GM08714 (cell line): ENCODE data around the gene CLEC10A.
"Not testable (repeated sequence)": the region's sequence is repeated elsewhere in the genome, so short reads cannot be mapped to it uniquely, and the experiment has no call there.

ENCODE experiments used
- H3K4me3 ChIP-seq: fragments of 200-500 bp; sonication (Bioruptor generic); 2 replicates; pipeline ENCODE4 v1.5.1; 2014; ENCODE audit warnings: mild to moderate bottlenecking, low read length, inconsistent platforms
- ZNF274 ChIP-seq: IDR thresholded peaks from 2 replicates; pipeline ENCODE4 v1.6.1; 2012; ENCODE audit warnings: mild to moderate bottlenecking, low read depth, low read length

Gene CLEC10A, protein sequence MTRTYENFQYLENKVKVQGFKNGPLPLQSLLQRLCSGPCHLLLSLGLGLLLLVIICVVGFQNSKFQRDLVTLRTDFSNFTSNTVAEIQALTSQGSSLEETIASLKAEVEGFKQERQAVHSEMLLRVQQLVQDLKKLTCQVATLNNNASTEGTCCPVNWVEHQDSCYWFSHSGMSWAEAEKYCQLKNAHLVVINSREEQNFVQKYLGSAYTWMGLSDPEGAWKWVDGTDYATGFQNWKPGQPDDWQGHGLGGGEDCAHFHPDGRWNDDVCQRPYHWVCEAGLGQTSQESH

DNA sequence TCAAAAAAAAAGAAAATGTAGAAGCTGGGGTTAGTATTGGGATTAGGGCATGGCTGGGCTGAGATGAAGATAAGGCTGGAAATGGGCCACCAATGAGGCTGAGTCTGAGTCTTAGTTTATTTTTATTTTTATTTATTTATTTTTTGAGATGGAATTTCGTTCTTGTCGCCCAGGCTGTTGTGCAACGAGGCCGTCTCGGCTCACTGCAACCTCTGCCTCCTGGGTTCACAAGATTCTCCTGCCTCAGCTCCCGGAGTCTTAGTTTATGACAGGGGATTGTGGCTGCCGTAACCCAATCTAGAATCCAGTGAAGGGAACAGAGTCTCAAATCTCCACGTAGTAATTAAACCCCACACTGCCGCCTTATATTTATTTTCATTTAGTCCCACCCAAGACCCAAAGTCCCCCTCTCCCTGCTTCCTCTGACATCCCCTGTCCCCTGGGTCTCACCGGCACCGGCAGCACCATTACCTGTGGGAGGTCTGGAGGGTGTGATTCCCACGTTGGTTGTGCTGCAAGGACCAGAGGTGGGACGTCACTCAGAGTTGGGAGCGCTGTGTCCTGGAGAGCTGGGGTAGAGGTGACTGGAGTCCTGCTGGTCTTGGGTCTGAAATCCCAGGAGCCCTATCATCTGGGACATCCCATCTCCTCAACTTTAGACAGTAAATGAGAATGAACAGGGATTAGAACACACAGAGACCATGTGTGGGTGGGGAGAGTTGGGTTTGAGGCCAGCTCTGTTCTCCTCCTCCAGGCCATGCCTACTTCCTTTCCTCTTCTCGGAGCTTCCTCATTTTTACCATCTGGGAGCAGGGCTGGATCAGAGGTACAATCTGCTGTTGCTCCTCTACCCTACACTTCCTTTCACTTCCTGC, at the start of gene CLEC10A:
Gene CLEC10A, minus strand, starts transcription at position 671 of the 875 bp plus-strand sequence. CDS start 1,439 bp downstream, outside the sequence.
- TF ChIP-seq ZNF274 = no peak
- no peak within 1 kb of the TSS for H3K4me3 ChIP-seq

DNA sequence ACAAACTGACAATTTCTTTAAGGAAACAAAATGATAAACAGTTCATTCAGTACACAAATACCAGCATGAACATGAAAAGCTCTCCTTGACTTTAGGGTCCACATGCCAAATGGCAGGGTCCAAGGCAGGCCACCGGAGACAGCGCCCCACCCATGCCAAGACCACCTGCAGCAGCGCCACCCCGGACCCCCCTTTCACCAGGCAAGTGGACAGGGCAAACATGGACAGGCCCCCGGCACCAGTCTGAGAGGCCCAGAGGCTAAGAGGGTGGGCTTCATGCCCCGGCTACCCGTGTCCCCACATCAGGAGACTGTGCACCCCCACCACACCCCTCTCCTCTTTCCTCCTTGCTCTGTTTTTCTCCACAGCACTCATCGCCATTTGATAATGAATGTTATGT, 49.3 kb upstream of the CLEC10A start:
- TF ChIP-seq ZNF274 = no peak

DNA sequence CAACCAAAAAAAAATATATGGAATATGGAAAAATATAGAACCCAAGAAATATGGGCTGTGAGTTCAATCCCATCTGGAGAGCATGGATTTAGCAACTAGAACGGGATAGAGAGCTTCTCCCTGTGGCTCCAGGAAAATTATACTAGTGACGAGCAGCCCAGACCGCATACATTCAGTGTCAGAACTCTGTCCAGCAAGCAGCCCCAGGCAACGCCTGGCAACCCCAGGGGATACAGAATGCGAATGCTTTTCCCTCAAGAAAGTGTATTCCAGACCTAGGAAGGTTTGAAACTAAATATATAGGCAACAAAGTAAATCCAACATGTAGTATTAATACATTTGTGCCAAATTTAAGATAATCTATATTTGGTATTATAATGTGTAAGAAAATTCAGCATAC, 48.1 kb upstream of the CLEC10A start:
- no peak for TF ChIP-seq ZNF274

More for the DNA sequence above, 49.3 kb upstream of the CLEC10A start:
- H3K4me3 ChIP-seq = no peak overlapping the region

DNA sequence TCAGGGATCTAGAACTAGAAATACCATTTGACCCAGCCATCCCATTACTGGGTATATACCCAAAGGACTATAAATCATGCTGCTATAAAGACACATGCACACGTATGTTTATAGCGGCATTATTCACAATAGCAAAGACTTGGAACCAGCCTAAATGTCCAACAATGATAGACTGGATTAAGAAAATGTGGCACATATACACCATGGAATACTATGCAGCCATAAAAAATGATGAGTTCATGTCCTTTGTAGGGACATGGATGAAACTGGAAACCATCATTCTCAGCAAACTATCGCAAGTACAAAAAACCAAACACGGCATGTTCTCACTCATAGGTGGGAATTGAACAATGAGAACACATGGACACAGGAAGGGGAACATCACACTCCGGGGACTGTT, 47.5 kb upstream of the CLEC10A start:
- H3K4me3 ChIP-seq = not testable (repeated sequence)

More for the DNA sequence above, 48.1 kb upstream of the CLEC10A start:
- H3K4me3 ChIP-seq = no peak overlapping the region

DNA sequence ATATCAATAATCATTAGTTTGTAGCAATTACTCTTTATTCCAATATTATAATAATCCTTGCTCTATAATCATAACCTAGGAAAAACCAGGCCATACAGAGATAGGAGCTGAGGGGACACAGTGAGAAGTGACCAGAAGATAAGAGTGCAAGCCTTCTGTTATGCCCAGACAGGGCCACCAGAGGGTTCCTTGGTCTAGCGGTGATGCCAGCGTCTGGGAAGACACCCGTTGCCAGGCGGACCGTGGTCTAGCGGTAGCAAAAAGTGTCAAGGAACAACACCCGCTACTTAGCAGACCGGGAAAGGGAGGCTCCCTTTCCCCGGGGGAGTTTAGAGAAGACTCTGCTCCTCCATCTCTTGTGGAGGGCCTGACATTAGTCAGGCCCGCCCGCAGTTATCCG, 46.3 kb upstream of the CLEC10A start:
- not testable (repeated sequence) for H3K4me3 ChIP-seq

DNA sequence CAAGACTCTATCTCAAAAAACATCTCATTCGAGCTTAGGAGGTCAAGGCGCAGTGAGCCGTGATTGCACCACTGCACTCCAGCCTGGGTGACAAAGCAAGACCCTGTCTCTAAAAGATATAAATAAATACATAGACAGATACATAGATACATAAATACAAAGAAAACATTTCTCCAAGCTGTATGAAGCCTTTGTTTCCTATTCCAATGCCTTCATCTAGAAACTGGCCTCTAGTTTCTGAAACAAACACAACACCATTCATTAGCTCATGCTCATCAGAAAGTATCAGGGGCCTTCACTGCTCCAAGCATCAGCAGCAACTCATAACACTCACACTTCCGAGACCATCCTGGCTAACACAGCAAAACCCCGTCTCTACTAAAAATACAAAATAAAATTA, 44.9 kb upstream of the CLEC10A start:
- H3K4me3 ChIP-seq = no peak overlapping the region
- no peak for TF ChIP-seq ZNF274

DNA sequence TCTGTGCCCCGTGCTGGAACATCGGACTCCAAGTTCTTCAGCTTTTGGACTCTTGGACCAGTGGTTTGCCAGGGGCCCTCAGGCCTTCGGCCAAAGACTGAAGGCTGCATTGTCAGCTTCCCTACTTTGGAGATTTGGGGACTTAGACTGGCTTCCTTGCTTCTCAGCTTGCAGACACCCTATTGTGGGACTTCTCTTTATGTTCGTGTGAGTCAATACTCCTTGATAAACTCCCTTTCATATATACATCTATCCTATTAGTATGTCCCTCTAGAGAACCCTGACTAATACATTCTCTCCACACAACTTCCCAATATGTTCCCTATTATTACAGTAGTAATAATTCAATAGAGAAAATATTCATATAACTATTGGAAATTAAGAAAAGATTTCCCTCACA, 43.8 kb upstream of the CLEC10A start:
- no peak for TF ChIP-seq ZNF274
- no peak overlapping the region for H3K4me3 ChIP-seq

DNA sequence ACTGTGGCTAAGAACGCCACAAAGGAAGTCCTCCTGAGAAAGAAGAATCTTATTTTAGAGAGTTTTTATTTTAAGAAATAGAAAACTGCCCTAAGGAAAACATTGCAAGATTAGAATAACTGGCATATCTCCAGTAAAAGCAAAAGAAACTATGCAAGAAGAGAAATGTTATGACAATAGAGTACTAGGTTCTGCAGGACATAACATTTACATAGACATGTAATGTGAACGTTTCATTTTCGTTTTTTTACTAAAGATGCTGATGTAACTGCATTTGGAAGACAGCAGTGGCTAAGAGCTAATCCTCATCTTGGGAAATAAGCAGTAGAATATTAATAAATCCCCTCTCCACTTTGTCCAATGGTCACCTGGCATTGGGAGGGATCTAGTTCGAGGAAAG, 42.3 kb upstream of the CLEC10A start:
- no peak overlapping the region for H3K4me3 ChIP-seq
- TF ChIP-seq ZNF274 = no peak

DNA sequence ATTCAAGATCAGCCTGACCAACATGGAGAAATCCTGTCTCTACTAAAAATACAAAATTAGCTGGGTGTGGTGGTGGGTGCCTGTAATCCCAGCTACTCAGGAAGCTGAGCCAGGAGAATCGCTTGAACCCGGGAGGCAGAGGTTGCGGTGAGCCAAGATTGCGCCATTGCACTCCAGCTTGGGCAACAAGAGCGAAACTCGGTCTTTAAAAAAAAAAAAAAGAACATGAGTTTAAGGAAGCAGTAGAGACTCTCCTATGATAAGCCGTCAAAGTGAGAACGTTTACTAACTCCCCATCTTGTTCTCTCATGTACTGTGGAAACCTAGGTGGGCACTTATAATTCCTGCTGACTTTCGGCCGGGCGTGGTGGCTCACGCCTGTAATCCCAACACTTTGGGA, 40.6 kb upstream of the CLEC10A start:
- not testable (repeated sequence) for H3K4me3 ChIP-seq

DNA sequence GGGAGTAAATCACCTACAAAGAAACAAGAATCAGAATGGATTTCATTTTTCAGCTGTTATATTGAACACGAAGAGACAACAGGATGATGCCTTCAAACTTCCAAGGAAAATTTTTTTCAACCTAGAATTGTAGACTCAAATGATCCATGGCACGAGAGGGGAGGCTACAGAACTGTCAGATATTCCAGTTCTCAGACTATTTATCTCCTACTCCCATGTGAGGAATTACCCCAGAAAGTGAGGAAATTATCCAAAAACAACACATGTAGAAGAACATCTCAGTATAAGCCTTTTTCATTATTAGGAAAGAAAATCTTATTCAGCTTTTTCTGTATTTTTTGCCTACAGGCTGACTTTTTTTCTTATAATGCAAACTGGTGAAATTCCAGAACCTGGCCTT, 40.1 kb upstream of the CLEC10A start:
- no peak overlapping the region for H3K4me3 ChIP-seq
- TF ChIP-seq ZNF274 = no peak

DNA sequence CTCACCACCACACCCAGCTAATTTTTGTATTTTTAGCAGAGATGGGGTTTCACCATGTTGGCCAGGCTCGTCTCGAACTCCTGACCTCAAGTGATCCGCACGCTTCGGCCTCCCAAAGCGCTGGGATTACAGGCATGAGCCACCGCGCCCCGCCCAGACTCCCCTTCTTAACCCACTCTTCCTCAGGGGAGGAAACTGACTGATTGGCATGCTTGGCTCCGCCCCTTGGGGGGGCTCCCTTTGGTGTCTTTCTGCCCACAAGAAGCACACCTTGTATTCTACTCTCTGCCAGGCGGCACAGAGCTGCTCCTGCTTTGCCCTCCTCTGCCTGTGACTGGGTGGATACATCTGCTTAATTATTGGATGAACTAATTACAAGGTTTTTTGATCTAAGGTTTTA, 39.3 kb upstream of the CLEC10A start:
- TF ChIP-seq ZNF274 = no peak

DNA sequence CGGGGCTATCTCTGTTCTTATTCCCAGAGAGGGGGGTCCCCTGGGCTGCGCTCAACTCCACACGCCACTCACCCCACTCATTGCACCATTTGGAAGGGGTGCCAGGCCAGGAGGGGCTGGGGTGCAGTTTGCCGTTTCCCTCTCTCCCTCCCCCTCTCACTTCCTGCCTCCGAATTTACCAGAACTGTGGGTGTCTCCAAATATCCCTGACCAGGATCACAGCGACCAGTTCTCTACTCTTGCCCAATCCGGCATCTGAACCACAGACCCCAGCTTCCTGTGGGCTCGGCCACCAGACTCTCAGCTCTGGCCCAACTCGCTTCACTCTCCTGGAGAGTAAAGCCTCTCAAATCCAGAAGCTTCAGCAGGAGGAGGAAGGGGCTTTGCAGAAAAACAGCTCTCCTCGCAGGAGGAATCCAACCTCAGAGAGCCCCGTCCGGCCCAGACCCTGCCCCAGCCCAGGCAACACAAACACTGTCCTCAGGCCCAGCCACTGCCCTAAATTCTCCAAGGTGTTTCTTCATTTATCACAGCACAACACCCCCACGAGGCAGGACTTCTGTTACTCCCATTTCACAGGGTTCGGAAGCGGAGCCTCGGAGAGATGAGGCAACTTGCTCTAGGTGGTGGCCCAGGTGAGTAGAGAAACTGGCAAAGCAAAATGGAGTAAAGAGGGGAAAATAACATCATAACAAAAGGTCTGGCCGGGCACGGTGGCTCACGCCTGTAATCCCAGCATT, 35.0 kb upstream of the CLEC10A start:
- no peak for TF ChIP-seq ZNF274
- H3K4me3 ChIP-seq = no peak overlapping the region

More for the DNA sequence above, 39.3 kb upstream of the CLEC10A start:
- no peak overlapping the region for H3K4me3 ChIP-seq

DNA sequence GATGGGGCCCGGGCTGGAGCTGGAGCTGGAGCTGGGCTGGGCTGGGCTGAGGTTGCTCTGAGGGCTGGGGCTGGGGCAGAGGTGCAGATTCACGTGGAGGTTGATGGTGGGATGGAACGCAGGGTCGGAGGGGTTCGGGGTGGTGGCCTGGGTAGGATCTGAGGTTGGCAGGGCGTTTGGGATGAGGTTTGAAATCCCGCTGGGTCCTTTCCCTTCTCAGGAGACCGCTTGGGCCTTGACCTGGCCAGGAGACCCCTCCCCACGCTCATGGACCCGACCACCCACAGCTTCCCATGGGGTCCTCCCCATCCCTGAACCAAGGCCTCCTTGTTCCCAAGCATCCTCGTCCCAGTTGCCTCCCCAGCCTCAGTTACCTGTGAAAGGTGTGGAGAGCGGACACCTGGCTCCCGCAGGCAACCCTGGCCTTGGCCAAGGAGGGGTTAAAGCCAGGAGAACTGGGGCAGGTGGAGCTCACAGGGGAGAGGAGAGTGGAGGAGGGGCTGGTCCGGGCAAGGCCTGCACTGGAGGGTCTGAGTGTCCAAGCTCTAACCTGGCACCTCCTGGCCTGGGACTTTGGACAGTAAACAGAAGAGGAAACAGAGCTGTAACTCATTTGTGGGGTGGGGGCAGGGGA, 34.3 kb upstream of the CLEC10A start, which contains the start of gene ASGR2:
Gene ASGR2, minus strand, starts transcription at position 582 of the 634 bp plus-strand sequence. CDS start 582 bp downstream, outside the sequence.
- no peak within 1 kb of the TSS for H3K4me3 ChIP-seq
- no peak for TF ChIP-seq ZNF274

DNA sequence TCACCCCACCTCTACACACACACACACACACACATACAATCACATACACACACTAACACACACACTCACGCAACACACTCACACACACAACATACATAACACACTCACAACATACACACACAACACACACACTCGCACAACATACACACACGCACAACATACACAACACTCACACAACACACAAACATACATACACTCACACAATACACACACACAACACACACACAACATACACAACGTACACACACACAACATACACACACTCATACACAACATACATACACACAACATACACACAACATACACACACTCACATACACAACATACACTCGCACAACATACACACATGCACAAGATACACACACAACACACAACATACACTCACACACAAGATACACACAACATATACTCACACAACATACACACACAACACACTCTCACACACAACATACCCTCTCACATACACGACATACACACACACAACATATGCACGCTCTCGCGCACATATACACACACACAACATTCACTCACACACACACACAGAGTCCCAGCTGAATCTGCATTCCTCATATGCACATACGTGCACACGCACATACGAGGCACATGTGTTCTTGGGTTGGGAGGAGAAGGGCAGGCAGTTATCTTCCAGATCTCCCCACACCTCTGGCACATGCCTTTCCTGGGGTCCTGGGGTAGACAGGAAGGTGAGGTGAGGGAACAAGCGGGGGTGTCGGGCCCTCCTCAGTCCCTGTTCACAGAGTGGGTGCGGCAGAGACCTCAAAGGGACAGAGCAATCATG, 33.4 kb upstream of the CLEC10A start:
- no peak overlapping the region for H3K4me3 ChIP-seq
- no peak for TF ChIP-seq ZNF274
